HepG2 (cell line): ENCODE measurements around the gene BIN1. TPM values are rescaled to one million over a fixed set of nuclear protein-coding genes. Genes with fewer than 3 reads are reported as not detected.

Source experiments
- ATAC-seq: fragments of 200-7000 bp; cut with Tn5 transposase; 3 replicates; pipeline ENCODE4 v1.9.1; 2020; ENCODE audit warnings: mild to moderate bottlenecking, moderate library complexity
- BruUV-seq: library from RNA; stranded (reverse); fragments of 400-500 nt; replicated peaks from 2 replicates; lab custom pipeline; 2021; lab: Mats Ljungman, UMichigan
- CTCF ChIA-PET: fragments of 300-600 bp; formaldehyde crosslinking; extraction: SDS; loops from one replicate; lab custom pipeline; 2021; ENCODE audit warnings: low total read pairs, inconsistent platforms, low intra/inter-chr PET ratio; lab: Yijun Ruan, JAX
- POLR2A ChIA-PET: fragments of 350-600 bp; sonication (Branson Sonifier 250); formaldehyde crosslinking; loops from one replicate; lab custom pipeline; 2020; ENCODE audit warnings: antibody characterized with exemption, inconsistent platforms; lab: Yijun Ruan, JAX
- DNase-seq: peaks from one replicate; pipeline ENCODE4 v3.0.0-alpha.2; 2015; ENCODE audit warnings: low spot score
- FAIRE-seq: peaks from 3 replicates; lab custom pipeline; 2011; peaks lifted over from hg19 to GRCh38; lab: Jason Lieb, UNC
- H2AFZ ChIP-seq: one replicate; pipeline ENCODE4 v1.6.1; 2011; ENCODE audit warnings: low read length, inconsistent platforms
- H3K27ac ChIP-seq: fragments of 300-600 bp; 3 replicates; pipeline ENCODE4 v1.8.0; 2011; ENCODE audit warnings: mixed run types, mild to moderate bottlenecking, mixed read lengths, low read length, inconsistent platforms; ENCODE audit not compliant: insufficient read depth; ENCODE audit errors: extremely low read length
- H3K27me3 ChIP-seq, 2 experiments: fragments of 200-600 bp in 1 of 2; 2 replicates in 1 of 2; 3 replicates in 1 of 2; pipeline versions ENCODE4 v1.6.0 to v1.8.0; 2011; ENCODE audit warnings: low read length in 2 of 2, mild to moderate bottlenecking in 2 of 2, moderate library complexity in 2 of 2, inconsistent platforms in 1 of 2; ENCODE audit not compliant: insufficient read depth in 2 of 2, control insufficient read depth in 1 of 2
- H3K36me3 ChIP-seq, 2 experiments: fragments of 200-600 bp in 1 of 2; replicated peaks in 1 of 2; 2 replicates in 1 of 2; 3 replicates in 1 of 2; pipeline versions ENCODE4 v1.5.1 to v1.8.0; 2011; ENCODE audit warnings: low read length in 2 of 2, inconsistent platforms in 1 of 2; ENCODE audit not compliant: insufficient read depth in 2 of 2, control insufficient read depth in 1 of 2
- H3K4me1 ChIP-seq: 2 replicates; pipeline ENCODE4 v1.5.1; 2012; ENCODE audit warnings: low read length, inconsistent platforms; ENCODE audit not compliant: insufficient read depth
- H3K4me2 ChIP-seq: 2 replicates; pipeline ENCODE4 v1.6.0; 2011; ENCODE audit warnings: low read depth, low read length, inconsistent platforms
- H3K4me3 ChIP-seq, 3 experiments: fragments of 200-600 bp in 1 of 3; sonication (generic), shearing (Covaris generic) in 1 of 3; replicated peaks in 1 of 3; 2 replicates each; pipeline ENCODE4 v1.5.1; 2011 to 2016; ENCODE audit warnings: low read length in 3 of 3, inconsistent platforms in 2 of 3, low read depth in 2 of 3, mild to moderate bottlenecking in 2 of 3, control low read depth in 1 of 3, mixed read lengths in 1 of 3; ENCODE audit not compliant: insufficient read depth in 1 of 3
- H3K79me2 ChIP-seq: one replicate; pipeline ENCODE4 v1.6.1; 2011; ENCODE audit warnings: low read length, inconsistent platforms; ENCODE audit not compliant: insufficient read depth
- H3K9ac ChIP-seq: 2 replicates; pipeline ENCODE4 v1.6.0; 2011; ENCODE audit warnings: mild to moderate bottlenecking, low read depth, low read length, inconsistent platforms; ENCODE audit not compliant: insufficient read depth
- H3K9me3 ChIP-seq: 2 replicates; pipeline ENCODE4 v1.5.1; 2012; ENCODE audit warnings: mild to moderate bottlenecking, low read length
- H4K20me1 ChIP-seq: 2 replicates; pipeline ENCODE4 v1.6.0; 2011; ENCODE audit warnings: inconsistent platforms, mild to moderate bottlenecking, low read length, moderate library complexity; ENCODE audit not compliant: insufficient read depth
- KDM2A ChIP-seq: sonication (generic); formaldehyde crosslinking; IDR thresholded peaks from 2 replicates; pipeline ENCODE4 v1.4.0; 2020; ENCODE audit warnings: low read depth, missing genetic modification reagents, borderline replicate concordance
- NFKB2 ChIP-seq: sonication (generic); formaldehyde crosslinking; IDR thresholded peaks from 2 replicates; pipeline ENCODE4 v1.4.0; 2020; ENCODE audit warnings: missing genetic modification reagents, borderline replicate concordance
- SAP130 ChIP-seq: IDR thresholded peaks from 2 replicates; pipeline ENCODE4 v1.6.1; 2016; ENCODE audit warnings: low read depth
- WGBS: methylation state at CpG from one replicate; pipeline ENCODE4 v1.1.6; 2017; ENCODE audit warnings: low lambda C conversion rate; 5-methylcytosine and 5-hydroxymethylcytosine counted together
- in situ Hi-C: cut with HindIII; loops from 2 replicates; pipeline ENCODE4 v1.10.0; 2017; ENCODE audit warnings: low pct_unique_long_range_greater_than_20kb; ENCODE audit not compliant: extremely low pct_ligation_motif_present
- intact Hi-C: fragments of 100-400 bp; cut with micrococcal nuclease; formaldehyde crosslinking; loops from one replicate; pipeline ENCODE4 v1.10.0; 2022; ENCODE audit not compliant: unreplicated experiment
- polyA plus RNA-seq, 8 experiments: library from polyadenylated mRNA; depleted of rRNA in 3 of 8; stranded (reverse) in 7 of 8; unstranded in 1 of 8; fragments of >200 nt; fragmentation: Illumina TruSeq in 4 of 8; extraction: Trizol in 4 of 8; gene quantifications; 2 replicates each; pipeline versions ENCODE4 v1.2.1 to v1.2.3, GENCODE V29; 2011 to 2016; ENCODE audit warnings: low read depth in 4 of 8, missing spikeins in 1 of 8, mixed read lengths in 1 of 8; ENCODE audit not compliant: insufficient read depth in 1 of 8
- total RNA-seq, 5 experiments: library from RNA; depleted of rRNA; stranded (reverse); fragments of >200 nt; fragmentation: Illumina TruSeq; extraction: Trizol; gene quantifications; 2 replicates each; pipeline ENCODE4 v1.2.3, GENCODE V29; 2016; ENCODE audit warnings: low read depth in 1 of 5
- TF ChIP-seq, protein P1 (sequence below): sonication (generic); formaldehyde crosslinking; IDR thresholded peaks from 2 replicates; pipeline ENCODE4 v1.5.1; 2020; ENCODE audit warnings: mild to moderate bottlenecking, missing genetic modification reagents, moderate library complexity

The BIN1 gene
- total and polyA plus RNA-seq, 2 of the 13 experiments (the other 11 are each of a cell fraction or from before 2014, with no cell fraction given): 0.93 to 1.2 TPM

DNA sequence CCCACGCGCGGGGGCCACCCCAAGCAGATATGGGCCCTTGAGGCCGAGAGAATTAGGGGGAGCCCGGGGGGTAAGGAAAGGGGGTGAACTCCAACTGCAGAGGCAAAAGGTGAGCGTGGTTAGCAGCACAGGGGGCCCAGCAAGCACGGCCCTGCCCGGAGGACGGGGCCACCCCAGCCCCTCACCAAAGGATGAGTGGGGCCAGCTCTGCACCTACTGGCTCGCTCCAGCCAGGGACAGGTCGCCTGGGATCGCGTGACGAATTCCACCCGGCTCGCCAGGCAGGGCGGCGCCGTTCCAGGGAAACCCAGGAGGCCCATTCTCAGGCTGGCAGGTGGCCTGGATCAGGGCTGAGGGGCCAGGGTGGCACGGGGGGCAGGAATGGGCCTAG lies 38.6 kb downstream of the BIN1 start:
- no peak overlapping the region for H3K27ac ChIP-seq
- in situ Hi-C loops: no loop called here
- no peak overlapping the region for H3K9ac ChIP-seq
- H4K20me1 ChIP-seq: no peaks in the 10 kb centered on the region
- no peaks in the 10 kb centered on the region for H3K36me3 ChIP-seq
- DNase-seq: no peak
- H3K79me2 ChIP-seq: no peaks in the 10 kb centered on the region
- H3K4me1 ChIP-seq: peaks cover 31% of the 10 kb centered on the region
- TF ChIP-seq, protein P1, sequence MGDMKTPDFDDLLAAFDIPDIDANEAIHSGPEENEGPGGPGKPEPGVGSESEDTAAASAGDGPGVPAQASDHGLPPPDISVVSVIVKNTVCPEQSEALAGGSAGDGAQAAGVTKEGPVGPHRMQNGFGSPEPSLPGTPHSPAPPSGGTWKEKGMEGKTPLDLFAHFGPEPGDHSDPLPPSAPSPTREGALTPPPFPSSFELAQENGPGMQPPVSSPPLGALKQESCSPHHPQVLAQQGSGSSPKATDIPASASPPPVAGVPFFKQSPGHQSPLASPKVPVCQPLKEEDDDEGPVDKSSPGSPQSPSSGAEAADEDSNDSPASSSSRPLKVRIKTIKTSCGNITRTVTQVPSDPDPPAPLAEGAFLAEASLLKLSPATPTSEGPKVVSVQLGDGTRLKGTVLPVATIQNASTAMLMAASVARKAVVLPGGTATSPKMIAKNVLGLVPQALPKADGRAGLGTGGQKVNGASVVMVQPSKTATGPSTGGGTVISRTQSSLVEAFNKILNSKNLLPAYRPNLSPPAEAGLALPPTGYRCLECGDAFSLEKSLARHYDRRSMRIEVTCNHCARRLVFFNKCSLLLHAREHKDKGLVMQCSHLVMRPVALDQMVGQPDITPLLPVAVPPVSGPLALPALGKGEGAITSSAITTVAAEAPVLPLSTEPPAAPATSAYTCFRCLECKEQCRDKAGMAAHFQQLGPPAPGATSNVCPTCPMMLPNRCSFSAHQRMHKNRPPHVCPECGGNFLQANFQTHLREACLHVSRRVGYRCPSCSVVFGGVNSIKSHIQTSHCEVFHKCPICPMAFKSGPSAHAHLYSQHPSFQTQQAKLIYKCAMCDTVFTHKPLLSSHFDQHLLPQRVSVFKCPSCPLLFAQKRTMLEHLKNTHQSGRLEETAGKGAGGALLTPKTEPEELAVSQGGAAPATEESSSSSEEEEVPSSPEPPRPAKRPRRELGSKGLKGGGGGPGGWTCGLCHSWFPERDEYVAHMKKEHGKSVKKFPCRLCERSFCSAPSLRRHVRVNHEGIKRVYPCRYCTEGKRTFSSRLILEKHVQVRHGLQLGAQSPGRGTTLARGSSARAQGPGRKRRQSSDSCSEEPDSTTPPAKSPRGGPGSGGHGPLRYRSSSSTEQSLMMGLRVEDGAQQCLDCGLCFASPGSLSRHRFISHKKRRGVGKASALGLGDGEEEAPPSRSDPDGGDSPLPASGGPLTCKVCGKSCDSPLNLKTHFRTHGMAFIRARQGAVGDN (CRISPR knock-in tag): peak; percentile 26; the same call in 1 of the 2 replicates
- TF ChIP-seq NFKB2 (0 out of 2 replicates have a peak, but pooled peaks have one; percentile 29), SAP130 (CRISPR knock-in tag) (no peak), KDM2A (0 out of 2 replicates have a peak, but pooled peaks have one; percentile 1)
- BruUV-seq: no TSS peak
- no peaks in the 10 kb centered on the region for H3K9me3 ChIP-seq
- ATAC-seq: no peak
- CTCF ChIA-PET: no interaction called here
- H2AFZ ChIP-seq: no peak overlapping the region
- H3K4me3 ChIP-seq: no peak overlapping the region
- no peaks in the 10 kb centered on the region; a peak in 1 of 5 replicates for H3K27me3 ChIP-seq
- intact Hi-C loops: no loop called here
- 82% methylated on average over 9 of the region's 20 CpGs for WGBS
- H3K4me2 ChIP-seq: no peak overlapping the region
- POLR2A ChIA-PET: interaction anchor here (1.1 kb wide), 1 partner anchor 72 kb away, joined by 3 read pairs; no protein-coding TSS in a partner anchor
- no peak for FAIRE-seq
